ENCODE results near the gene VPS37B.

DNA sequence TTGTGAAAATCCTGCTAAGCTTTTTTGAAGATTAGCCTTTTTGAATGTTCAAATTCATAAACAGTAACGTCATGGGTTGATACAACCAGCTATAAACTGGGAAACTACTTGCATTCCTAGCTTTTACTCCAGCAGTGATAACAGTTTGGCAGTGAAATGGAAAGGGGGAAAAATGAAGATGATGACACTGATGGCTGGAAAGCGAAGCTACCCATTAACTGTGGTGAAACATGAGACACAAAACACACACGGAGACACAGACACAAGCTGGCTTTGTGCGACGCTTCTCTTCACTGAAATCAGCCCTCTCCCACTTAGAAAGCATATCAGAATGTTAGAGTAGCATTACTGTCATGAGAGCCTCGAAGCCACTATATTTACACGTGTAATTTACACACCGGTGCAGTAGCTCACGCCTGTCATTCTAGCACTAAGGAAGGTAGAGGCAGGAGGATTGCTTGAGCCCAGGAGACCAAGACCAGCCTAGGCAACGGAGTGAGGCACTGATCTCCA is 15.7 kb downstream of the VPS37B start:
- TF ChIP-seq, protein P1, sequence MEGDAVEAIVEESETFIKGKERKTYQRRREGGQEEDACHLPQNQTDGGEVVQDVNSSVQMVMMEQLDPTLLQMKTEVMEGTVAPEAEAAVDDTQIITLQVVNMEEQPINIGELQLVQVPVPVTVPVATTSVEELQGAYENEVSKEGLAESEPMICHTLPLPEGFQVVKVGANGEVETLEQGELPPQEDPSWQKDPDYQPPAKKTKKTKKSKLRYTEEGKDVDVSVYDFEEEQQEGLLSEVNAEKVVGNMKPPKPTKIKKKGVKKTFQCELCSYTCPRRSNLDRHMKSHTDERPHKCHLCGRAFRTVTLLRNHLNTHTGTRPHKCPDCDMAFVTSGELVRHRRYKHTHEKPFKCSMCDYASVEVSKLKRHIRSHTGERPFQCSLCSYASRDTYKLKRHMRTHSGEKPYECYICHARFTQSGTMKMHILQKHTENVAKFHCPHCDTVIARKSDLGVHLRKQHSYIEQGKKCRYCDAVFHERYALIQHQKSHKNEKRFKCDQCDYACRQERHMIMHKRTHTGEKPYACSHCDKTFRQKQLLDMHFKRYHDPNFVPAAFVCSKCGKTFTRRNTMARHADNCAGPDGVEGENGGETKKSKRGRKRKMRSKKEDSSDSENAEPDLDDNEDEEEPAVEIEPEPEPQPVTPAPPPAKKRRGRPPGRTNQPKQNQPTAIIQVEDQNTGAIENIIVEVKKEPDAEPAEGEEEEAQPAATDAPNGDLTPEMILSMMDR (IDR thresholded peaks at IDR 0.05; ENCODE audit: extremely low read depth in 1 of 2, insufficient read depth in 1 of 2, low read depth in 1 of 2, low read length in 2 of 2) = no peak
- no peak for TF ChIP-seq JUN (IDR thresholded peaks at IDR 0.05; ENCODE audit: borderline replicate concordance, insufficient read depth, insufficient read length, low read depth)
- TF ChIP-seq POLR2A (IDR thresholded peaks at IDR 0.05; ENCODE audit: low read depth, low read length) = no peak
- no peak for TF ChIP-seq POLR2AphosphoS5 (IDR thresholded peaks at IDR 0.05; ENCODE audit: insufficient read depth, low read depth, low read length)
